Natural killer cell (primary cell): ENCODE results near the gene TAF11L2. TPM values are rescaled to one million over a fixed set of nuclear protein-coding genes. Genes with fewer than 3 reads are reported as not detected.
"Not testable (repeated sequence)": the region's sequence is repeated elsewhere in the genome, so short reads cannot be mapped to it uniquely, and the experiment has no call there.

ENCODE experiments used
- ATAC-seq, 3 donors: fragments of 150-1000 bp in 2 of 3; fragments of 200-7000 bp in 1 of 3; cut with Tn5 transposase; 1 replicate in 1 of 3; 2 replicates in 2 of 3; pipeline ENCODE4 v1.10.0; 2021; ENCODE audit warnings: mild to moderate bottlenecking in 2 of 3, moderate library complexity in 2 of 3
- DNase-seq, 2 donors: peaks; one replicate each; pipeline versions ENCODE4 v3.0.0 to v3.0.0-alpha.2; 2013 to 2021; ENCODE audit warnings: mixed read lengths in 1 of 2
- H3K27ac ChIP-seq: one replicate; pipeline ENCODE4 v1.5.1; 2013; ENCODE audit warnings: mild to moderate bottlenecking, low read length
- H3K27me3 ChIP-seq: one replicate; pipeline ENCODE4 v1.6.1; 2013; ENCODE audit warnings: low read length; ENCODE audit not compliant: control insufficient read depth, insufficient read depth
- H3K36me3 ChIP-seq: one replicate; pipeline ENCODE4 v1.6.1; 2013; ENCODE audit warnings: low read length; ENCODE audit not compliant: control insufficient read depth, insufficient read depth
- H3K4me1 ChIP-seq: one replicate; pipeline ENCODE4 v1.6.1; 2013; ENCODE audit warnings: low read length; ENCODE audit not compliant: control insufficient read depth, insufficient read depth
- H3K4me3 ChIP-seq: one replicate; pipeline ENCODE4 v1.5.1; 2013; ENCODE audit warnings: low read length
- H3K9me3 ChIP-seq: one replicate; pipeline ENCODE4 v1.6.1; 2013; ENCODE audit warnings: low read length; ENCODE audit not compliant: control insufficient read depth, insufficient read depth
- H3K27ac Mint-ChIP-seq, 2 donors: one replicate each; pipeline ENCODE4 v1.8.0; 2022; ENCODE audit warnings: mild to moderate bottlenecking in 2 of 2, mixed read lengths in 2 of 2, moderate library complexity in 1 of 2
- H3K27me3 Mint-ChIP-seq, 2 donors: one replicate each; pipeline ENCODE4 v1.8.0; 2022; ENCODE audit warnings: low read depth in 2 of 2, mixed read lengths in 2 of 2
- H3K36me3 Mint-ChIP-seq: one replicate; pipeline ENCODE4 v1.8.0; 2022; ENCODE audit warnings: mixed read lengths
- H3K4me1 Mint-ChIP-seq, 2 donors: one replicate each; pipeline ENCODE4 v1.8.0; 2022; ENCODE audit warnings: mixed read lengths in 2 of 2
- H3K4me3 Mint-ChIP-seq: one replicate; pipeline ENCODE4 v1.8.0; 2022; ENCODE audit warnings: mild to moderate bottlenecking, moderate library complexity, mixed read lengths
- H3K9me3 Mint-ChIP-seq, 2 donors: one replicate each; pipeline ENCODE4 v1.8.0; 2022; ENCODE audit warnings: mixed read lengths in 2 of 2
- WGBS: methylation state at CpG from one replicate; pipeline ENCODE4 v1.1.7; 2013; ENCODE audit warnings: missing lambda C conversion rate; ENCODE audit not compliant: insufficient coverage; 5-methylcytosine and 5-hydroxymethylcytosine counted together
- intact Hi-C: fragments of 100-400 bp; cut with micrococcal nuclease; formaldehyde crosslinking; loops from one replicate; pipeline ENCODE4 v1.14.2; 2022
- total RNA-seq, 4 donors: library from RNA; stranded (reverse); fragments of 120-200 nt in 1 of 4; gene quantifications; one replicate each; pipeline versions ENCODE4 v1.2.3 to v1.2.4, GENCODE V29; 2013 to 2022
- TF ChIP-seq, protein P1 (sequence below): fragments of 200-600 bp; IDR thresholded peaks from one replicate; pipeline ENCODE4 v1.8.0; 2022; ENCODE audit warnings: antibody characterized with exemption

Gene TAF11L2
- total RNA-seq, 3 donors from 2014 or later (not counting 1 experiment from before 2014, with no cell fraction given) = not detected

DNA sequence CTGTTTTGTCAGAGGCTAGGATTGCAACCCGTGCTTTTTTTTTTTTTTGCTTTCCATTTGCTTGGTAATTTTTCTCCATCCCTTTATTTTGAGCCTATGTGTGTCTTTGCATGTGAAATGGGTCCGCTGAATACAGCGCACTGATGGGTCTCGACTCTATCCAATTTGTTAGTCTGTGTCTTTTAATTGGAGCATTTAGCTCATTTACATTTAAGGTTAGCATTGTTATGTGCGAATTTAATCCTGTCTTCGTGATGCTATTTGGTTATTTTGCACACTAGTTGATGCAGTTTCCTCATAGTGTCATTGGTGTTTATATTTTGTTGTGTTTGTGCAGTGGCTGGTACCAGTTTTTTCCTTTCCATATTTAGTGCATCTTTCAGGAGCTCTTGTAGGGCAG is 36.2 kb upstream of the TAF11L2 start:
- TF ChIP-seq, protein P1, sequence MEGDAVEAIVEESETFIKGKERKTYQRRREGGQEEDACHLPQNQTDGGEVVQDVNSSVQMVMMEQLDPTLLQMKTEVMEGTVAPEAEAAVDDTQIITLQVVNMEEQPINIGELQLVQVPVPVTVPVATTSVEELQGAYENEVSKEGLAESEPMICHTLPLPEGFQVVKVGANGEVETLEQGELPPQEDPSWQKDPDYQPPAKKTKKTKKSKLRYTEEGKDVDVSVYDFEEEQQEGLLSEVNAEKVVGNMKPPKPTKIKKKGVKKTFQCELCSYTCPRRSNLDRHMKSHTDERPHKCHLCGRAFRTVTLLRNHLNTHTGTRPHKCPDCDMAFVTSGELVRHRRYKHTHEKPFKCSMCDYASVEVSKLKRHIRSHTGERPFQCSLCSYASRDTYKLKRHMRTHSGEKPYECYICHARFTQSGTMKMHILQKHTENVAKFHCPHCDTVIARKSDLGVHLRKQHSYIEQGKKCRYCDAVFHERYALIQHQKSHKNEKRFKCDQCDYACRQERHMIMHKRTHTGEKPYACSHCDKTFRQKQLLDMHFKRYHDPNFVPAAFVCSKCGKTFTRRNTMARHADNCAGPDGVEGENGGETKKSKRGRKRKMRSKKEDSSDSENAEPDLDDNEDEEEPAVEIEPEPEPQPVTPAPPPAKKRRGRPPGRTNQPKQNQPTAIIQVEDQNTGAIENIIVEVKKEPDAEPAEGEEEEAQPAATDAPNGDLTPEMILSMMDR = no peak
- Histone ChIP-seq H3K9me3 (peaks cover 3% of the 10 kb centered on the region), H3K27me3 (no peaks in the 10 kb centered on the region), H3K4me3 (no peak overlapping the region), H3K36me3 (no peaks in the 10 kb centered on the region), H3K27ac (no peak overlapping the region), H3K4me1 (no peaks in the 10 kb centered on the region)
- H3K4me1 Mint-ChIP-seq = no peaks in the 10 kb centered on the region
- intact Hi-C loops = no loop called here
- H3K4me3 Mint-ChIP-seq = no peak overlapping the region
- no peak for DNase-seq
- H3K27me3 Mint-ChIP-seq = no peaks in the 10 kb centered on the region
- no peak overlapping the region for H3K27ac Mint-ChIP-seq
- peaks cover 17% of the 10 kb centered on the region for H3K36me3 Mint-ChIP-seq
- ATAC-seq = no peak
- WGBS = 95% methylated on average over 6 of the region's 6 CpGs
- peaks cover 18 to 23% of the 10 kb centered on the region in 2 donors for H3K9me3 Mint-ChIP-seq

DNA sequence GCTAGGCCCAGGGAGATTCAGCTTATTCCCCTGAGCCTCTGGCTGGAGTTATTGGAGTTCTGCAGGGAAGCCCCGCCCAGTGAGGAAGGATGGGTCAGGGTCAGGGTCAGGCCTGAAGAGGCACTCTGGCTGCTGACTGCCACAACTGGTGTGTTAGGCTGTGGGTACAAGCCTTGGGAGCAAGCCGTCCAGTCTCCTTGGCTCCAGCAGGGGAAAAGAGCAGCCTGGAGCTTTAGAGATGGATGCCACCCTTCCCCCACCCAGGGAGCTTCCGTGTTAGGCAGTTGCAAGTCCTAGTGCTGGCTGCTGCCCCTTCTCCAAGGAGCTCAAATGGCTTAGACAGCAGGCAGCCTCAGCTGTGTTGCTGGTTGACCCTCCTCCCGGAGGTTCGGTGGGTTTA is 34.4 kb upstream of the TAF11L2 start:
- intact Hi-C loops = no loop called here
- 74% methylated on average over 5 of the region's 5 CpGs for WGBS
- Histone ChIP-seq H3K9me3 (peaks cover 3% of the 10 kb centered on the region), H3K4me3 (no peak overlapping the region), H3K36me3 (no peaks in the 10 kb centered on the region), H3K27ac (no peak overlapping the region), H3K4me1 (no peaks in the 10 kb centered on the region), H3K27me3 (no peaks in the 10 kb centered on the region)
- H3K27me3 Mint-ChIP-seq = no peaks in the 10 kb centered on the region
- ATAC-seq = no peak
- H3K36me3 Mint-ChIP-seq = peaks cover 17% of the 10 kb centered on the region
- no peak overlapping the region for H3K4me3 Mint-ChIP-seq
- no peak for DNase-seq
- no peaks in the 10 kb centered on the region for H3K4me1 Mint-ChIP-seq
- peaks cover 17 to 25% of the 10 kb centered on the region in 2 donors for H3K9me3 Mint-ChIP-seq
- TF ChIP-seq, protein P1 = no peak
- no peak overlapping the region for H3K27ac Mint-ChIP-seq

DNA sequence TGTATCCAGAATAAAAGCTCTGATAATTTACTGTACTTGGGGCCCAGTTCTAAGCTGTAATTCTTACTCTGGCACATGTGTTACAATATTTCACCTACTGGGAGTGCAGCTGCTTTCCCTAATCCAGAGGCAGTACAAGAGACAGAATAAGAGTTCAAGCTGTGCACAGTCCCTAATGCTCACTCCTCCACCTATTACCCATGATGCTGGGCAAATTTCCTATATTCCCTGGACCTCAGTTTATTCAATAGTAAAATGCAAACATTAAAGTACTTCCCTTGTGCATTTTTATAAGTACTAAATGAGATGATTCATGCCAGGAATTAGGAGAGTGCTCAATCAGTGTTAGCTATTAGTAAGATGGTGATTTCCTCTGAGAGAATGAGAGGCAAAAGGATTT is 28.0 kb upstream of the TAF11L2 start:
- Mint-ChIP-seq H3K4me3 (no peak overlapping the region), H3K36me3 (peaks cover 6% of the 10 kb centered on the region), H3K9me3 (peaks cover 14 to 19% of the 10 kb centered on the region in 2 donors), H3K27me3 (no peaks in the 10 kb centered on the region), H3K27ac (no peak overlapping the region), H3K4me1 (no peaks in the 10 kb centered on the region)
- Histone ChIP-seq H3K27me3 (no peaks in the 10 kb centered on the region), H3K4me3 (no peak overlapping the region), H3K36me3 (no peaks in the 10 kb centered on the region), H3K27ac (no peak overlapping the region), H3K9me3 (peaks cover 3% of the 10 kb centered on the region), H3K4me1 (no peaks in the 10 kb centered on the region)
- DNase-seq (no peak), ATAC-seq (no peak)
- intact Hi-C loops = no loop called here
- TF ChIP-seq, protein P1 = no peak

DNA sequence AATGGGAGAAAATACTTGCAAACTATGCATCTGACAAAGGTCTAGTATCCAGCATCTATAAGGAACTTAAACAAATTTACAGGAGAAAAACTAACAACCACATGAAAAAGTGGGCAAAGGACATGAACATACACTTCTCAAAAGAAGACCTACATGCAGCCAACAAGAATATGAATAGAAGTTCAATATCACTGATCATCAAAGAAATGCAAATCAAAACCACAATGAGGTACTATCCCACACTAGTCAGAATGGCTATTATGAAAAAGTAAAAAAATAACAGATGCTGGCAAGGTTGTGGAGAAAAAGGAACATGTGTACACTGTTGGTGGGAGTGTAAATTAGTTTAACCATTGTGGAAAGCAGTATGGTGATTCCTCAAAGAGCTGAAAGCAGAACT is 23.0 kb upstream of the TAF11L2 start:
- H3K36me3 ChIP-seq, H3K9me3 ChIP-seq, H3K27ac ChIP-seq, H3K4me1 ChIP-seq, H3K27ac Mint-ChIP-seq, H3K4me3 ChIP-seq, H3K27me3 Mint-ChIP-seq, ATAC-seq, H3K4me1 Mint-ChIP-seq, H3K4me3 Mint-ChIP-seq, H3K27me3 ChIP-seq, H3K36me3 Mint-ChIP-seq, intact Hi-C loops, DNase-seq: not testable (repeated sequence)
- H3K9me3 Mint-ChIP-seq = peaks cover 12% of the 10 kb centered on the region in 2 donors
